Endothelial cell (in vitro differentiated cells): ENCODE data around the gene SECISBP2. TPM values are rescaled to one million over a fixed set of nuclear protein-coding genes. Genes with fewer than 3 reads are reported as not detected.

Experiments
- DNase-seq: peaks from one replicate; pipeline ENCODE4 v3.0.0; 2021; ENCODE audit warnings: low spot score
- H3K27ac Mint-ChIP-seq: one replicate; pipeline ENCODE4 v1.8.0; 2021; ENCODE audit warnings: mixed read lengths, inconsistent platforms; ENCODE audit not compliant: unreplicated experiment
- H3K27me3 Mint-ChIP-seq: one replicate; pipeline ENCODE4 v1.8.0; 2021; ENCODE audit warnings: mild to moderate bottlenecking, moderate library complexity, mixed read lengths, inconsistent platforms; ENCODE audit not compliant: unreplicated experiment
- H3K36me3 Mint-ChIP-seq: one replicate; pipeline ENCODE4 v1.8.0; 2021; ENCODE audit warnings: mild to moderate bottlenecking, low read depth, mixed read lengths, inconsistent platforms; ENCODE audit not compliant: unreplicated experiment
- H3K4me1 Mint-ChIP-seq: one replicate; pipeline ENCODE4 v1.8.0; 2021; ENCODE audit warnings: mild to moderate bottlenecking, mixed read lengths, inconsistent platforms; ENCODE audit not compliant: unreplicated experiment
- H3K4me3 Mint-ChIP-seq: one replicate; pipeline ENCODE4 v1.8.0; 2021; ENCODE audit warnings: mild to moderate bottlenecking, mixed read lengths, inconsistent platforms; ENCODE audit not compliant: unreplicated experiment
- H3K9me3 Mint-ChIP-seq: one replicate; pipeline ENCODE4 v1.8.0; 2021; ENCODE audit warnings: mixed read lengths, inconsistent platforms; ENCODE audit not compliant: unreplicated experiment
- CTCF ChIP-seq: fragments of 200-600 bp; sonication (generic); IDR thresholded peaks from one replicate; pipeline ENCODE4 v1.5.0; 2021; ENCODE audit warnings: antibody characterized with exemption; ENCODE audit not compliant: unreplicated experiment
- total RNA-seq: library from RNA; stranded (reverse); fragmentation: NEBNext Ultra II Directional; extraction: Animal tissue kit (Norgen Biotek cat#: 25700); gene quantifications from one replicate; pipeline ENCODE4 v1.2.1, GENCODE V29; 2021; ENCODE audit not compliant: unreplicated experiment

SECISBP2 gene
- total RNA-seq, 1 donor from 2014 or later = 41.3 TPM

- Mint-ChIP-seq H3K4me3 (no peak overlapping the region), H3K4me1 (no peaks in the 10 kb centered on the region), H3K27me3 (no peaks in the 10 kb centered on the region), H3K9me3 (no peaks in the 10 kb centered on the region), H3K36me3 (peaks cover 3% of the 10 kb centered on the region), H3K27ac (no peak overlapping the region)
- DNase-seq = no peak
- TF ChIP-seq CTCF = no peak
Observed at GRCh38 chr9:89304020-89304833, 14.1 kb upstream of the SECISBP2 start.

- DNase-seq = no peak
- Mint-ChIP-seq H3K36me3 (peaks cover 3% of the 10 kb centered on the region), H3K27me3 (peaks cover 2% of the 10 kb centered on the region), H3K4me3 (no peak overlapping the region), H3K9me3 (no peaks in the 10 kb centered on the region), H3K4me1 (peaks cover 3% of the 10 kb centered on the region), H3K27ac (no peak overlapping the region)
- no peak for TF ChIP-seq CTCF
Observed at GRCh38 chr9:89304834-89305188, 13.5 kb upstream of the SECISBP2 start.

GRCh38 chr9:89305868-89306267, 12.4 kb upstream of the SECISBP2 start:
- no peak overlapping the region for H3K4me3 Mint-ChIP-seq

GRCh38 chr9:89309166-89309565, 9.1 kb upstream of the SECISBP2 start:
- Mint-ChIP-seq H3K36me3 (no peaks in the 10 kb centered on the region), H3K27ac (peak overlapping the region; percentile 96), H3K4me1 (peaks cover 13% of the 10 kb centered on the region), H3K4me3 (peak overlapping the region; percentile 88), H3K27me3 (peaks cover 11% of the 10 kb centered on the region), H3K9me3 (no peaks in the 10 kb centered on the region)
- no peak for DNase-seq
- no peak for TF ChIP-seq CTCF

More at GRCh38 chr9:89305868-89306267, 12.4 kb upstream of the SECISBP2 start:
- Mint-ChIP-seq H3K36me3 (peaks cover 3% of the 10 kb centered on the region), H3K27ac (no peak overlapping the region), H3K27me3 (peaks cover 9% of the 10 kb centered on the region), H3K9me3 (no peaks in the 10 kb centered on the region), H3K4me1 (peaks cover 6% of the 10 kb centered on the region)
- no peak for DNase-seq
- no peak for TF ChIP-seq CTCF
